ENCODE data around the gene HOXD9.
A peak's percentile ranks its signal among the peaks of the same experiment; 100 is the strongest.

HOXD9 gene

DNA sequence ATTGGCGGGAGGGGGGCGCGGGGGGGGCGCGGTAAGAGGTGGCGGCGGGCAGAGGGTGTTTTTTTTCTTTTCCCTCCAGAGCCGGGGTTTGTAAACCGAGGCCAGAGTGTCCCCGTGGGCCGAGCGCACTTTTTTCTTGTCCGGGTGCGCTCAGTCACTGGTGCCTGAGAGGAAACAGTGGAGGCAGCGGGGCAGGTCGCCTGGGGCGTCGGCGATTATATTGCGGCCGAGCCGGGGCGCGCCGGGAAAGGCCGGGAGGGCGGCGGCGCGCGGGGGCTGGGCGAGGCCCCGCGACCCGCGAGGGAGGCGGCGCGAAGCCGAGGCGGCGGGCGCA is 7.3 kb downstream of the HOXD9 start:
- TF ChIP-seq CTCF (IDR thresholded peaks at IDR 0.05; ENCODE audit: insufficient read depth, low read length): no peak
- TF ChIP-seq, protein P1, sequence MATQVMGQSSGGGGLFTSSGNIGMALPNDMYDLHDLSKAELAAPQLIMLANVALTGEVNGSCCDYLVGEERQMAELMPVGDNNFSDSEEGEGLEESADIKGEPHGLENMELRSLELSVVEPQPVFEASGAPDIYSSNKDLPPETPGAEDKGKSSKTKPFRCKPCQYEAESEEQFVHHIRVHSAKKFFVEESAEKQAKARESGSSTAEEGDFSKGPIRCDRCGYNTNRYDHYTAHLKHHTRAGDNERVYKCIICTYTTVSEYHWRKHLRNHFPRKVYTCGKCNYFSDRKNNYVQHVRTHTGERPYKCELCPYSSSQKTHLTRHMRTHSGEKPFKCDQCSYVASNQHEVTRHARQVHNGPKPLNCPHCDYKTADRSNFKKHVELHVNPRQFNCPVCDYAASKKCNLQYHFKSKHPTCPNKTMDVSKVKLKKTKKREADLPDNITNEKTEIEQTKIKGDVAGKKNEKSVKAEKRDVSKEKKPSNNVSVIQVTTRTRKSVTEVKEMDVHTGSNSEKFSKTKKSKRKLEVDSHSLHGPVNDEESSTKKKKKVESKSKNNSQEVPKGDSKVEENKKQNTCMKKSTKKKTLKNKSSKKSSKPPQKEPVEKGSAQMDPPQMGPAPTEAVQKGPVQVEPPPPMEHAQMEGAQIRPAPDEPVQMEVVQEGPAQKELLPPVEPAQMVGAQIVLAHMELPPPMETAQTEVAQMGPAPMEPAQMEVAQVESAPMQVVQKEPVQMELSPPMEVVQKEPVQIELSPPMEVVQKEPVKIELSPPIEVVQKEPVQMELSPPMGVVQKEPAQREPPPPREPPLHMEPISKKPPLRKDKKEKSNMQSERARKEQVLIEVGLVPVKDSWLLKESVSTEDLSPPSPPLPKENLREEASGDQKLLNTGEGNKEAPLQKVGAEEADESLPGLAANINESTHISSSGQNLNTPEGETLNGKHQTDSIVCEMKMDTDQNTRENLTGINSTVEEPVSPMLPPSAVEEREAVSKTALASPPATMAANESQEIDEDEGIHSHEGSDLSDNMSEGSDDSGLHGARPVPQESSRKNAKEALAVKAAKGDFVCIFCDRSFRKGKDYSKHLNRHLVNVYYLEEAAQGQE (IDR thresholded peaks at IDR 0.05; ENCODE audit: insufficient replicate concordance, low read depth): no peak
- TF ChIP-seq POLR2AphosphoS5 (IDR thresholded peaks at IDR 0.05; ENCODE audit: low read depth): no peak
- TF ChIP-seq GABPA (IDR thresholded peaks at IDR 0.05; ENCODE audit: low read depth): no peak
- no peak for TF ChIP-seq SPI1 (IDR thresholded peaks at IDR 0.05; ENCODE audit: borderline replicate concordance, low read depth)
- Histone ChIP-seq H3K27ac (replicated peaks) (no peak overlapping the region), H3K27me3 (ENCODE audit: insufficient read depth, poor library complexity, severe bottlenecking) (peaks cover 83% of the 10 kb centered on the region), H3K4me3 (replicated peaks; ENCODE audit: insufficient read depth, low read length) (no peak overlapping the region)
- no peak for DNase-seq (ENCODE audit: low read depth in 1 of 2, low spot score in 1 of 2)

DNA sequence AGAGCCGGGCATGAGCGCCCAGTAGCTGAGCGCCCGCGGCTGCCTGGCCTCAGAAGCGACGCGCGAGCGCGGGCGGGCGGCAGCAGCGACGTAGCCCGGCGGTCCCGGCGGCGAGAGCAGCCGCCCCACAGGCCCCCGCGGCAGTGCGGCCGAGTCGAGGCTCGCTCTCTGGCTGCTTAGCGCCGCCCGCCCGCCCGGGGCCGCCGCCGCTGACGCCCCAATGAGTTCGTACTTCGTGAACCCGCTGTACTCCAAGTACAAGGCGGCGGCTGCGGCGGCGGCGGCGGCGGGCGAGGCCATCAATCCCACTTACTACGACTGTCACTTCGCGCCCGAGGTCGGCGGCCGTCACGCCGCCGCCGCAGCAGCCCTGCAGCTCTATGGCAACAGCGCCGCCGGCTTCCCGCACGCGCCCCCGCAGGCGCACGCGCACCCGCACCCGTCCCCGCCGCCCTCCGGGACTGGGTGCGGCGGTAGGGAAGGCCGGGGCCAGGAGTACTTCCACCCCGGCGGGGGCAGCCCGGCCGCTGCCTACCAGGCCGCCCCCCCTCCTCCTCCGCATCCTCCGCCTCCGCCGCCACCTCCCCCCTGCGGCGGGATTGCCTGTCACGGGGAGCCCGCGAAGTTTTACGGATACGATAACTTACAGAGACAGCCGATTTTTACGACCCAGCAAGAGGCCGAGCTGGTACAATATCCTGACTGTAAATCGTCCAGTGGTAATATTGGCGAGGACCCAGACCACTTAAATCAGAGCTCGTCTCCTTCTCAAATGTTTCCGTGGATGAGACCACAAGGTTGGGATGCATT is 7.8 kb downstream of the HOXD9 start:
- TF ChIP-seq, protein P1 (IDR thresholded peaks at IDR 0.05; ENCODE audit: insufficient replicate concordance, low read depth): no peak
- TF ChIP-seq GABPA (IDR thresholded peaks at IDR 0.05; ENCODE audit: low read depth) (no peak), SPI1 (IDR thresholded peaks at IDR 0.05; ENCODE audit: borderline replicate concordance, low read depth) (no peak), POLR2AphosphoS5 (IDR thresholded peaks at IDR 0.05; ENCODE audit: low read depth) (no peak), CTCF (IDR thresholded peaks at IDR 0.05; ENCODE audit: insufficient read depth, low read length) (no peak)
- H3K27ac ChIP-seq (replicated peaks): no peak overlapping the region
- 0 out of 2 replicates have a peak overlapping the region, but pooled peaks have one; percentile 14 for H3K4me3 ChIP-seq (replicated peaks; ENCODE audit: insufficient read depth, low read length)
- H3K27me3 ChIP-seq (ENCODE audit: insufficient read depth, poor library complexity, severe bottlenecking): peaks cover 83% of the 10 kb centered on the region
- DNase-seq (ENCODE audit: low read depth in 1 of 2, low spot score in 1 of 2): no peak

DNA sequence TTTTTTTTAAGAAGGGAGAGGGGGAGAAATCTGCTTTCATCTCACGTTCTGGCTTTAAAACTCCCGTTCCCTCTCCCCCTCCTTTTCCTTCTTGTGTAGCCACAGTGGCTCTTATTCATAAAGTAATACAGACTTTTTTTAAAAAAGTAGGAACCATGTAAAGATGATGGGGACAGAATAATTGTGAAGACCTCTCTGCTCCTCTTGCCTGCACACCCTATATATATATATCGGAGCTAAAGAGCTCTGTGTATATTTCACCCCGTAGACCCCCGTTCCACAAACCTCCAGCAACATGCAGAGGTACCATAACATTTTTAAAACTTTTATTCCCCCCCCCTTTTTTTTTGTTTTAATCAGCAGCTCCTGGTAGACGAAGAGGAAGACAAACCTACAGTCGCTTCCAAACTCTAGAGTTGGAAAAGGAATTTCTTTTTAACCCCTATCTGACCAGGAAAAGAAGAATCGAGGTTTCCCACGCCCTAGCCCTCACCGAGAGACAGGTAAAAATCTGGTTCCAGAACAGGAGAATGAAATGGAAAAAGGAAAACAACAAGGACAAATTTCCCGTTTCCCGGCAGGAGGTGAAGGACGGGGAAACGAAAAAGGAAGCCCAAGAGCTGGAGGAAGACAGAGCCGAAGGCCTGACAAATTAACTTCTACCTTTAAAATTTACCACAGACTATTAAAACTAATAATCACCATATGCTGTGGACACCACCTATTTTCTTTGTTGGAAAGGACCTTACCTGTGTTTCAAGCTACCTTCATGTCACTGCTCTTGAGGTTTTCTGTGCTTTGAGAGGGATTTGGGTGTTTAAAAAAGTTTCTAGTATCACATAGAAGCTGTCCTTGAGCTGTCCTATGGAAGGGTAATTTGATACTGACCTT is 8.7 kb downstream of the HOXD9 start:
- TF ChIP-seq SPI1 (IDR thresholded peaks at IDR 0.05; ENCODE audit: borderline replicate concordance, low read depth) (no peak), POLR2AphosphoS5 (IDR thresholded peaks at IDR 0.05; ENCODE audit: low read depth) (no peak), CTCF (IDR thresholded peaks at IDR 0.05; ENCODE audit: insufficient read depth, low read length) (no peak), GABPA (IDR thresholded peaks at IDR 0.05; ENCODE audit: low read depth) (no peak)
- TF ChIP-seq, protein P1 (IDR thresholded peaks at IDR 0.05; ENCODE audit: insufficient replicate concordance, low read depth): no peak
- Histone ChIP-seq H3K27me3 (ENCODE audit: insufficient read depth, poor library complexity, severe bottlenecking) (peaks cover 83% of the 10 kb centered on the region), H3K27ac (replicated peaks) (no peak overlapping the region), H3K4me3 (replicated peaks; ENCODE audit: insufficient read depth, low read length) (no peak overlapping the region)
- no peak for DNase-seq (ENCODE audit: low read depth in 1 of 2, low spot score in 1 of 2)

All from HL-60 (cell line).